GM12891 (cell line): Measurements from ENCODE around the gene C9.

ENCODE experiments used
- PAX5 ChIP-seq: IDR thresholded peaks from 2 replicates; pipeline ENCODE4 v1.6.1; 2011; ENCODE audit warnings: low read length, moderate library complexity, mild to moderate bottlenecking; ENCODE audit not compliant: insufficient read depth, severe bottlenecking
- POLR2A ChIP-seq: IDR thresholded peaks from 2 replicates; pipeline ENCODE4 v1.6.1; 2011; ENCODE audit warnings: low read depth, low read length, control low read depth
- POLR2AphosphoS5 ChIP-seq: IDR thresholded peaks from 2 replicates; pipeline ENCODE4 v1.6.1; 2011; ENCODE audit warnings: low read depth, low read length, control low read depth
- SPI1 ChIP-seq: IDR thresholded peaks from 2 replicates; pipeline ENCODE4 v1.6.1; 2011; ENCODE audit warnings: low read depth, low read length, control low read depth
- TAF1 ChIP-seq: IDR thresholded peaks from 2 replicates; pipeline ENCODE4 v1.6.1; 2011; ENCODE audit warnings: low read depth, low read length, control low read depth

GRCh38 chr5:39254671-39255070 is 109.6 kb downstream of the C9 start:
- no peak for TF ChIP-seq POLR2A
- TF ChIP-seq POLR2AphosphoS5 = no peak
- no peak for TF ChIP-seq TAF1
- TF ChIP-seq PAX5 = no peak
- no peak for TF ChIP-seq SPI1
